AG04450 (cell line): ENCODE results near the gene ZNF473. TPM values are rescaled to one million over a fixed set of nuclear protein-coding genes. Genes with fewer than 3 reads are reported as not detected.

Experiments
- CTCF ChIA-PET: fragments of 300-600, 350-600 bp; formaldehyde crosslinking; extraction: SDS; loops from one replicate; lab custom pipeline; 2022; ENCODE audit warnings: antibody characterized with exemption, inconsistent platforms; lab: Charles Lee
- POLR2A ChIA-PET: fragments of 350-600 bp; formaldehyde crosslinking; extraction: SDS; loops from one replicate; lab custom pipeline; 2021; ENCODE audit warnings: antibody characterized with exemption, inconsistent platforms; lab: Yijun Ruan, JAX
- DNase-seq: peaks from one replicate; pipeline ENCODE4 v3.0.0-alpha.2; 2011; ENCODE audit warnings: low read depth, low spot score
- H3K27ac ChIP-seq: one replicate; pipeline ENCODE4 v1.5.1; 2012; ENCODE audit warnings: low read depth, low read length, control low read depth
- H3K27me3 ChIP-seq: one replicate; pipeline ENCODE4 v1.6.0; 2012; ENCODE audit warnings: low read length; ENCODE audit not compliant: control insufficient read depth, insufficient read depth
- H3K4me3 ChIP-seq: 2 replicates; pipeline ENCODE4 v1.5.1; 2011; ENCODE audit warnings: mild to moderate bottlenecking, low read depth, low read length, control low read depth
- H3K9me3 ChIP-seq: 2 replicates; pipeline ENCODE4 v1.5.1; 2012; ENCODE audit warnings: low read length; ENCODE audit not compliant: control insufficient read depth, insufficient read depth
- polyA plus RNA-seq: library from polyadenylated mRNA; depleted of rRNA; stranded (reverse); fragments of >200 nt; gene quantifications from 2 replicates; pipeline ENCODE4 v1.2.3, GENCODE V29; 2011
- TF ChIP-seq, protein P1 (sequence below): IDR thresholded peaks from 2 replicates; pipeline ENCODE4 v1.5.1; 2011; ENCODE audit warnings: low read depth, low read length, control low read depth, inconsistent platforms

Gene ZNF473
- polyA plus RNA-seq, 1 experiment, result 6.2 TPM

- no peak for DNase-seq
- Histone ChIP-seq H3K27ac (no peak overlapping the region), H3K27me3 (no peaks in the 10 kb centered on the region), H3K4me3 (no peak overlapping the region), H3K9me3 (no peaks in the 10 kb centered on the region)
- ChIA-PET POLR2A (no interaction called here), CTCF (no interaction called here)
- TF ChIP-seq, protein P1, sequence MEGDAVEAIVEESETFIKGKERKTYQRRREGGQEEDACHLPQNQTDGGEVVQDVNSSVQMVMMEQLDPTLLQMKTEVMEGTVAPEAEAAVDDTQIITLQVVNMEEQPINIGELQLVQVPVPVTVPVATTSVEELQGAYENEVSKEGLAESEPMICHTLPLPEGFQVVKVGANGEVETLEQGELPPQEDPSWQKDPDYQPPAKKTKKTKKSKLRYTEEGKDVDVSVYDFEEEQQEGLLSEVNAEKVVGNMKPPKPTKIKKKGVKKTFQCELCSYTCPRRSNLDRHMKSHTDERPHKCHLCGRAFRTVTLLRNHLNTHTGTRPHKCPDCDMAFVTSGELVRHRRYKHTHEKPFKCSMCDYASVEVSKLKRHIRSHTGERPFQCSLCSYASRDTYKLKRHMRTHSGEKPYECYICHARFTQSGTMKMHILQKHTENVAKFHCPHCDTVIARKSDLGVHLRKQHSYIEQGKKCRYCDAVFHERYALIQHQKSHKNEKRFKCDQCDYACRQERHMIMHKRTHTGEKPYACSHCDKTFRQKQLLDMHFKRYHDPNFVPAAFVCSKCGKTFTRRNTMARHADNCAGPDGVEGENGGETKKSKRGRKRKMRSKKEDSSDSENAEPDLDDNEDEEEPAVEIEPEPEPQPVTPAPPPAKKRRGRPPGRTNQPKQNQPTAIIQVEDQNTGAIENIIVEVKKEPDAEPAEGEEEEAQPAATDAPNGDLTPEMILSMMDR, result no peak
Measured at GRCh38 chr19:49999371-50000010, 26.3 kb upstream of the ZNF473 start.

DNA sequence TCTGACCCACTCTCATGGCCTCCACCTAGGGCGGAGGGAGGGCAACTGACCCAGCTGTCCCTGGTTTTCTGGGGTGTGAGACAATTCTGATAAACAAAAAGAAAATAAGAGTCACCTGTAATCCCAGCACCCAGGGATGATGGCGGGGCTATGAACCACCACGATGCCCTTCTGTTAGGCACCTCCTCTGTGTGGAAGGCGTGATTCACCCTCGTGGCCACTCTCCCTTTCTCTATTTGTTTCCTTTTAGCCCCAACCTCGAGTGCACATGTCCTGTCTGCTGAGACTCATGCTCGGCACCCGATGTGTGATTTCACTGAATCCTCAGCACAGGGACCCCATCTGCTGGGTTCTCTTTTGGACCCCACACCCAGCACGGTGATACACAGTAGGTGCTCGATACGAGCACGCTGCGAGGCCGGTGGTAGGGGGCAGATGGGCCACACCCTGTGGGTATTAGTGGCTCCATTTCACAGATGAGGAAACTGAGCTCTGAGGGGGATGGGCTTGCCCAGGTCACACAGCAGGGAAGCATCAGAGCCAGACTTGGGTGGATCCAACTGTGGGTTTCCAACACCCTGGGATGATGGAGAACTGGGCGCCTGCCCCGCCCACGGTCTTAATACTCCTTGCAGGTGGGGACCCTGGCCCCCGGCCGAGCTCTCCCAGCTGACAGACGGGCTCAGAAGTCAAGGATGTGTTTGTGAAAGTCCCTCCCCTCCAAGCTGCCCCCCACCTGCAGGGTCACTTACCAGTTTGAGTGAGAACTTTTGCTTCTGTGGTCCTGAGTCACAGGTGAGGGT lies 25.6 kb upstream of the ZNF473 start:
- no peaks in the 10 kb centered on the region for H3K27me3 ChIP-seq
- CTCF ChIA-PET, result no interaction called here
- POLR2A ChIA-PET, result no interaction called here
- no peak overlapping the region for H3K27ac ChIP-seq
- TF ChIP-seq, protein P1, result no peak
- H3K4me3 ChIP-seq, result no peak overlapping the region
- no peak for DNase-seq
- H3K9me3 ChIP-seq, result no peaks in the 10 kb centered on the region

GRCh38 chr19:50000841-50001557 lies 24.8 kb upstream of the ZNF473 start:
- DNase-seq, result no peak
- Histone ChIP-seq H3K27me3 (no peaks in the 10 kb centered on the region), H3K27ac (no peak overlapping the region), H3K9me3 (no peaks in the 10 kb centered on the region), H3K4me3 (no peak overlapping the region)
- TF ChIP-seq, protein P1, result no peak
- ChIA-PET POLR2A (no interaction called here), CTCF (interaction anchor here (1.9 kb wide), 1 partner anchor 63 kb away, joined by 7 read pairs; no protein-coding TSS in a partner anchor)

DNA sequence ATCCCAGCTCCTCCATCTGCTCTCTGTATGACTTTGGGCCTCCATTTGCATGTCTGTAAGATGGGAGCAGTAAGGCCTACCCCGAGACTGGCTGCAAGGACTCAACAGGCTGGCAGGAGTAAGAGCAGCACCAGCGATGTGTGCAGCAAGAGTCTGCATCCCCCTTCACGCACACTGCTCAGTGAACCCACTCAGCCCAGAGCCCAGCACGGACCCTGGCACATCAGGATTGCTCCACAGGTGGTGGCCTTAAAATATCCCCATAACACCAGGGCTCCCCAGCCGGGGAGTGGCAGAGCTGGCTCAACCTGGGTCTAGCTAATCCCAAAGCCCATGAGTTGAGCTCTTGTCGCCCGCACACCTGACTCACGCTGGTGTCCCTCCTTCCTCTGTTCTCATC lies 24.0 kb upstream of the ZNF473 start:
- TF ChIP-seq, protein P1, result no peak
- ChIA-PET CTCF (interaction anchor here (1.2 to 1.9 kb wide), 2 partner anchors 9 to 64 kb away, joined by 3 to 7 read pairs; no protein-coding TSS in a partner anchor), POLR2A (no interaction called here)
- DNase-seq, result no peak
- Histone ChIP-seq H3K9me3 (no peaks in the 10 kb centered on the region), H3K4me3 (no peak overlapping the region), H3K27ac (no peak overlapping the region), H3K27me3 (no peaks in the 10 kb centered on the region)
